GM19328 (cell line): ENCODE measurements around the gene TMIGD2.
"Not testable (repeated sequence)": the region's sequence is repeated elsewhere in the genome, so short reads cannot be mapped to it uniquely, and the experiment has no call there.

Experiments used
- ATAC-seq: cut with Tn5 transposase; IDR thresholded peaks from one replicate; pipeline ENCODE4 v1.9.1; 2021; ENCODE audit warnings: mild to moderate bottlenecking, moderate library complexity; ENCODE audit not compliant: unreplicated experiment

Gene TMIGD2

GRCh38 chr19:4302243-4302640 lies at the start of gene TMIGD2:
Gene TMIGD2, minus strand, starts transcription at chr19:4302389. Its CDS starts 4 bp downstream, at chr19:4302385.
- ATAC-seq, result no peak

- no peak for ATAC-seq
Measured at GRCh38 chr19:4350726-4351125, 48.5 kb upstream of the TMIGD2 start.

GRCh38 chr19:4350111-4350510 lies 47.9 kb upstream of the TMIGD2 start:
- no peak for ATAC-seq

- ATAC-seq, result not testable (repeated sequence)
Measured at GRCh38 chr19:4349225-4349624, 47.0 kb upstream of the TMIGD2 start.

GRCh38 chr19:4347521-4347920 lies 45.3 kb upstream of the TMIGD2 start:
- ATAC-seq, result no peak

GRCh38 chr19:4346020-4346383 lies 43.8 kb upstream of the TMIGD2 start:
- no peak for ATAC-seq

- ATAC-seq, result no peak
Measured at GRCh38 chr19:4345342-4346019, 43.3 kb upstream of the TMIGD2 start.

- peak; percentile 45 for ATAC-seq
Measured at GRCh38 chr19:4343370-4344307, 41.5 kb upstream of the TMIGD2 start, which contains the start of gene MPND. Gene MPND, plus strand, starts transcription at chr19:4343562. Its CDS starts 32 bp downstream, at chr19:4343594.

GRCh38 chr19:4342615-4343369 lies 40.6 kb upstream of the TMIGD2 start:
- ATAC-seq, result peak; percentile 89

- no peak for ATAC-seq
Measured at GRCh38 chr19:4342314-4342614, 40.1 kb upstream of the TMIGD2 start.

- ATAC-seq, result no peak
Measured at GRCh38 chr19:4338441-4339355, 36.5 kb upstream of the TMIGD2 start, which contains the start of gene STAP2. Gene STAP2, minus strand, starts transcription at chr19:4338827. Its CDS starts 74 bp downstream, at chr19:4338753.

- ATAC-seq, result no peak
Measured at GRCh38 chr19:4337906-4338440, 35.8 kb upstream of the TMIGD2 start.

- ATAC-seq, result no peak
Measured at GRCh38 chr19:4334929-4335570, 32.9 kb upstream of the TMIGD2 start.

- no peak for ATAC-seq
Measured at GRCh38 chr19:4329858-4330257, 27.7 kb upstream of the TMIGD2 start.

GRCh38 chr19:4328991-4329681 lies 26.9 kb upstream of the TMIGD2 start:
- ATAC-seq, result not testable (repeated sequence)

GRCh38 chr19:4328243-4328990 lies 26.2 kb upstream of the TMIGD2 start:
- peak; percentile 81 for ATAC-seq

- no peak for ATAC-seq
Measured at GRCh38 chr19:4327877-4328242, 25.7 kb upstream of the TMIGD2 start.

- ATAC-seq, result no peak
Measured at GRCh38 chr19:4327252-4327876, 25.2 kb upstream of the TMIGD2 start.
